Hepatocyte (in vitro differentiated cells): Measurements from ENCODE around the gene TRIM37. TPM values are rescaled to one million over a fixed set of nuclear protein-coding genes. Genes with fewer than 3 reads are reported as not detected.

Experiments
- DNase-seq: peaks from one replicate; pipeline ENCODE4 v3.0.0-alpha.2; 2016; ENCODE audit warnings: low spot score
- H2AFZ ChIP-seq: fragments of 200-600 bp; sonication (generic); 2 replicates; pipeline ENCODE4 v1.6.0; 2016; ENCODE audit warnings: antibody characterized with exemption, mild to moderate bottlenecking
- H3K27ac ChIP-seq: fragments of 200-600 bp; sonication (generic); 2 replicates; pipeline ENCODE4 v1.5.1; 2016; ENCODE audit warnings: mild to moderate bottlenecking
- H3K27me3 ChIP-seq: fragments of 200-600 bp; sonication (generic); 2 replicates; pipeline ENCODE4 v1.6.1; 2016
- H3K36me3 ChIP-seq: fragments of 200-600 bp; sonication (generic); replicated peaks from 2 replicates; pipeline ENCODE4 v1.5.1; 2016; ENCODE audit warnings: low read depth; ENCODE audit not compliant: insufficient read depth
- H3K4me1 ChIP-seq: fragments of 200-600 bp; sonication (generic); 2 replicates; pipeline ENCODE4 v1.5.1; 2016; ENCODE audit warnings: mild to moderate bottlenecking, moderate library complexity; ENCODE audit not compliant: insufficient read depth
- H3K4me2 ChIP-seq: fragments of 200-600 bp; sonication (generic); 2 replicates; pipeline ENCODE4 v1.6.0; 2016
- H3K4me3 ChIP-seq: fragments of 200-600 bp; sonication (generic); 2 replicates; pipeline ENCODE4 v1.5.1; 2016; ENCODE audit warnings: mild to moderate bottlenecking
- H3K79me2 ChIP-seq: fragments of 200-600 bp; sonication (generic); 2 replicates; pipeline ENCODE4 v1.6.0; 2017; ENCODE audit warnings: mild to moderate bottlenecking
- H3K9me2 ChIP-seq: fragments of 200-600 bp; sonication (generic); replicated peaks from 2 replicates; pipeline ENCODE4 v1.6.0; 2017; ENCODE audit warnings: mild to moderate bottlenecking; ENCODE audit not compliant: insufficient read depth
- H3K9me3 ChIP-seq: fragments of 200-600 bp; sonication (generic); 2 replicates; pipeline ENCODE4 v1.5.1; 2016; ENCODE audit warnings: low read depth, mild to moderate bottlenecking
- H4K20me1 ChIP-seq: fragments of 200-600 bp; sonication (generic); 2 replicates; pipeline ENCODE4 v1.6.0; 2016; ENCODE audit warnings: mild to moderate bottlenecking; ENCODE audit not compliant: insufficient read depth, poor library complexity, severe bottlenecking
- CTCF ChIP-seq: fragments of 200-600 bp; sonication (generic); IDR thresholded peaks from 2 replicates; pipeline ENCODE4 v1.5.1; 2016; ENCODE audit warnings: antibody characterized with exemption, mild to moderate bottlenecking; ENCODE audit not compliant: poor library complexity
- EZH2 ChIP-seq: fragments of 200-600 bp; sonication (generic); IDR thresholded peaks from 2 replicates; pipeline ENCODE4 v1.6.1; 2016; ENCODE audit warnings: antibody characterized with exemption, mild to moderate bottlenecking, borderline replicate concordance
- EZH2phosphoT487 ChIP-seq: fragments of 200-600 bp; sonication (generic); IDR thresholded peaks from one replicate; pipeline ENCODE4 v1.6.1; 2018; ENCODE audit warnings: antibody characterized with exemption, mild to moderate bottlenecking, low read depth, moderate library complexity; ENCODE audit not compliant: unreplicated experiment, severe bottlenecking
- WGBS: methylation state at CpG from one replicate; pipeline ENCODE4 v1.1.6; 2016; ENCODE audit warnings: low lambda C conversion rate; ENCODE audit errors: missing lambda C conversion rate; 5-methylcytosine and 5-hydroxymethylcytosine counted together
- polyA plus RNA-seq: library from polyadenylated mRNA; unstranded; fragments of >200 nt; fragmentation: Nextera tagmentation; extraction: Ambion mirVana; gene quantifications from 2 replicates; pipeline ENCODE4 v1.2.1, GENCODE V29; 2016
- total RNA-seq: library from RNA; depleted of rRNA; stranded (reverse); fragments of >200 nt; gene quantifications from 2 replicates; pipeline ENCODE4 v1.2.3, GENCODE V29; 2014

Gene TRIM37
- total and polyA plus RNA-seq, 2 experiments from 2014 or later, result 9.7 to 20.3 TPM

GRCh38 chr17:59056857-59057256, 49.8 kb downstream of the TRIM37 start:
- Histone ChIP-seq H3K9me2 (no peaks in the 10 kb centered on the region), H3K36me3 (no peaks in the 10 kb centered on the region), H3K79me2 (no peaks in the 10 kb centered on the region), H3K9me3 (no peaks in the 10 kb centered on the region), H3K27me3 (no peaks in the 10 kb centered on the region), H4K20me1 (no peaks in the 10 kb centered on the region), H2AFZ (no peak overlapping the region), H3K4me2 (no peak overlapping the region), H3K27ac (no peak overlapping the region), H3K4me1 (no peaks in the 10 kb centered on the region), H3K4me3 (no peak overlapping the region)
- DNase-seq, result no peak
- 100% methylated on average over 5 of the region's 5 CpGs for WGBS
- TF ChIP-seq EZH2phosphoT487 (no peak), CTCF (no peak), EZH2 (no peak)

GRCh38 chr17:59049798-59050197, 56.9 kb downstream of the TRIM37 start:
- no peaks in the 10 kb centered on the region for H3K4me1 ChIP-seq
- H3K9me2 ChIP-seq, result no peaks in the 10 kb centered on the region
- H3K4me2 ChIP-seq, result no peak overlapping the region
- no peaks in the 10 kb centered on the region for H3K27me3 ChIP-seq
- H3K4me3 ChIP-seq, result no peak overlapping the region
- H3K9me3 ChIP-seq, result no peaks in the 10 kb centered on the region
- H3K27ac ChIP-seq, result no peak overlapping the region
- no peaks in the 10 kb centered on the region for H3K36me3 ChIP-seq
- TF ChIP-seq CTCF (no peak), EZH2phosphoT487 (no peak)
- no peak for DNase-seq
- WGBS, result 86% methylated on average over 1 of the region's 1 CpG
- H4K20me1 ChIP-seq, result no peaks in the 10 kb centered on the region
- H2AFZ ChIP-seq, result no peak overlapping the region
- H3K79me2 ChIP-seq, result no peaks in the 10 kb centered on the region

- Histone ChIP-seq H4K20me1 (no peaks in the 10 kb centered on the region), H3K9me3 (no peaks in the 10 kb centered on the region), H2AFZ (no peak overlapping the region), H3K4me1 (no peaks in the 10 kb centered on the region), H3K27me3 (no peaks in the 10 kb centered on the region), H3K79me2 (no peaks in the 10 kb centered on the region), H3K36me3 (no peaks in the 10 kb centered on the region), H3K9me2 (no peaks in the 10 kb centered on the region), H3K4me2 (no peak overlapping the region), H3K4me3 (no peak overlapping the region), H3K27ac (no peak overlapping the region)
- DNase-seq, result no peak
- TF ChIP-seq CTCF (no peak), EZH2phosphoT487 (no peak)
- WGBS, result 87% methylated on average over 3 of the region's 3 CpGs
Observed at GRCh38 chr17:59047616-59048015, 59.1 kb downstream of the TRIM37 start.

GRCh38 chr17:59046192-59046591, 60.5 kb downstream of the TRIM37 start:
- Histone ChIP-seq H3K27ac (no peak overlapping the region), H3K9me2 (no peaks in the 10 kb centered on the region), H3K79me2 (no peaks in the 10 kb centered on the region), H4K20me1 (no peaks in the 10 kb centered on the region), H3K27me3 (no peaks in the 10 kb centered on the region), H3K9me3 (no peaks in the 10 kb centered on the region), H3K4me2 (no peak overlapping the region), H3K4me3 (no peak overlapping the region), H3K4me1 (no peaks in the 10 kb centered on the region), H2AFZ (no peak overlapping the region), H3K36me3 (no peaks in the 10 kb centered on the region)
- TF ChIP-seq EZH2phosphoT487, result no peak
- TF ChIP-seq CTCF, result no peak
- TF ChIP-seq EZH2, result no peak
- no peak for DNase-seq
- 94% methylated on average over 4 of the region's 4 CpGs for WGBS
